H1 (cell line): ENCODE measurements around the gene COG3. TPM values are rescaled to one million over a fixed set of nuclear protein-coding genes. Genes with fewer than 3 reads are reported as not detected.

ENCODE experiments used
- BCL11A ChIP-seq, 2 experiments: IDR thresholded peaks; one replicate each; pipeline ENCODE4 v1.6.1; 2011; ENCODE audit warnings: low read depth in 2 of 2, low read length in 2 of 2, mild to moderate bottlenecking in 2 of 2
- CHD1 ChIP-seq: IDR thresholded peaks from 2 replicates; pipeline ENCODE4 v1.6.1; 2012; ENCODE audit warnings: low read depth, low read length, improper control_type of control experiment
- CTCF ChIP-seq, 3 experiments: IDR thresholded peaks; 1 replicate in 2 of 3; 2 replicates in 1 of 3; pipeline versions ENCODE4 v1.5.1 to v1.6.1; 2011; ENCODE audit warnings: low read length in 3 of 3, mild to moderate bottlenecking in 3 of 3, inconsistent platforms in 2 of 3, low read depth in 1 of 3, moderate library complexity in 1 of 3; ENCODE audit not compliant: insufficient read depth in 1 of 3; ENCODE audit errors: control extremely low read depth in 1 of 3
- EP300 ChIP-seq, 2 experiments: IDR thresholded peaks; 1 replicate in 1 of 2; 2 replicates in 1 of 2; pipeline ENCODE4 v1.6.1; 2011 to 2012; ENCODE audit warnings: low read depth in 2 of 2, low read length in 2 of 2, mild to moderate bottlenecking in 2 of 2, borderline replicate concordance in 1 of 2, inconsistent platforms in 1 of 2, moderate library complexity in 1 of 2
- POLR2AphosphoS5 ChIP-seq: IDR thresholded peaks from 2 replicates; pipeline ENCODE4 v1.6.1; 2011; ENCODE audit warnings: low read depth, low read length
- SIN3A ChIP-seq, 2 experiments: IDR thresholded peaks in 1 of 2; conservative IDR thresholded peaks in 1 of 2; 2 replicates each; pipeline ENCODE4 v1.6.1; 2011 to 2012; ENCODE audit warnings: low read length in 2 of 2, improper control_type of control experiment in 1 of 2, low read depth in 1 of 2, mild to moderate bottlenecking in 1 of 2
- SUZ12 ChIP-seq: fragments of 200-600 bp; sonication (generic); IDR thresholded peaks from 2 replicates; pipeline ENCODE4 v1.6.1; 2012; ENCODE audit warnings: mild to moderate bottlenecking, inconsistent platforms, low read length, moderate library complexity, mixed read lengths
- ZNF274 ChIP-seq: IDR thresholded peaks from 2 replicates; pipeline ENCODE4 v1.7.0; 2012; ENCODE audit warnings: low read length, borderline replicate concordance; ENCODE audit errors: extremely low read depth
- polyA plus RNA-seq, 7 experiments: library from polyadenylated mRNA; depleted of rRNA in 3 of 7; stranded (reverse) in 5 of 7; unstranded in 2 of 7; fragments of >200 nt in 5 of 7; fragments of 200-250 nt in 2 of 7; gene quantifications; 1 replicate in 5 of 7; 2 replicates in 1 of 7; 4 replicates in 1 of 7; pipeline versions ENCODE4 v1.2.1 to v1.2.3, GENCODE V29; 2011 to 2013; ENCODE audit warnings: missing spikeins in 2 of 7, mixed read lengths in 2 of 7
- total RNA-seq: library from RNA; stranded (reverse); fragmentation: NEBNext Ultra II Directional; extraction: Animal tissue kit (Norgen Biotek cat#: 25700); gene quantifications from 2 replicates; pipeline ENCODE4 v1.2.1, GENCODE V29; 2021
- TF ChIP-seq, protein P1 (sequence below): IDR thresholded peaks from 2 replicates; pipeline ENCODE4 v1.6.1; 2011; ENCODE audit warnings: low read depth, mild to moderate bottlenecking, low read length; ENCODE audit not compliant: insufficient read depth

The COG3 gene
- total and polyA plus RNA-seq, 2 of the 8 experiments (the other 6 are each of a cell fraction or from before 2014, with no cell fraction given) = 12.7 to 13.5 TPM

DNA sequence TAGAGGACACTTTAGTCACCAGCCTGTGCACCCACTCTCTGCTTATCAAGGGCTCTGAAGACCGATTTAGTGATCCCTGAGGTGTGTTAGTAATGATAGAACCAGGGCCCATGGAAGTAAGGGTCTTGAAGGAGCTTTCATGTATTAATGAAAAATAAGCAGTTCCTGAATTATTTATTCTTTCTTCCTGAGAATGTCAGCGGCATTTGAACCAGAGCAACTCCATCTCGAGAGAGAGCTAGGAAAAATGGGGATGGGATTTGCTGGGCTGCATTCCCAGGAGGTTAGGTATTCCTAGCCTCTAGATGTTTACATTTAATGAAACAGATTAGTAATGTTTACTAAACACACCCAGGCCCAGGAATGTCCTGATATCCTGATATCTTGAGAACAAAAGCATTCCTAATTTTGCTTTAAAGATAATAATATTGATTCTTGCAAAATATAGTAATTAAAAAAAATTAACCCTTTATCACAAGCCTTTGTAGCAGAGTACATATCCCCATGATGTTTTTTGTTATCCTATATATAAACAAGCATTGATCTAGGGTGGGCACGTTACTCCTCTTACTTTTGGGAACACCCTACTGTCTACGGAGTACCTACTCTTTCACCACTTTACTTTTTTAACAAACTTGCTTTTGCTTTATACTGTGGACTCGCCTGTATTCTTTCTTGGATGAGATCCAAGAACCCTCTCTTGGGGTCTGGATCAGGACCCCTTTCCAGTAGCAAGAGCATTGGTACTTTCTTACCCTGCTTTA lies 63.1 kb downstream of the COG3 start (continued):
- TF ChIP-seq EP300 (IDR thresholded peaks at IDR 0.05; ENCODE audit: borderline replicate concordance in 1 of 2, low read depth in 2 of 2, low read length in 2 of 2) (no peak), SIN3A (conservative IDR thresholded peaks at IDR 0.05 in 1 of 2, IDR thresholded peaks at IDR 0.05 in 1 of 2; ENCODE audit: low read depth in 1 of 2, low read length in 2 of 2) (no peak), SUZ12 (no peak), ZNF274 (no peak), BCL11A (IDR thresholded peaks at IDR 0.05; ENCODE audit: low read depth in 2 of 2, low read length in 2 of 2) (no peak), CTCF (IDR thresholded peaks at IDR 0.05; ENCODE audit: control extremely low read depth in 1 of 3, insufficient read depth in 1 of 3, low read depth in 1 of 3, low read length in 3 of 3) (no peak), POLR2AphosphoS5 (no peak), CHD1 (no peak)
- TF ChIP-seq, protein P1, sequence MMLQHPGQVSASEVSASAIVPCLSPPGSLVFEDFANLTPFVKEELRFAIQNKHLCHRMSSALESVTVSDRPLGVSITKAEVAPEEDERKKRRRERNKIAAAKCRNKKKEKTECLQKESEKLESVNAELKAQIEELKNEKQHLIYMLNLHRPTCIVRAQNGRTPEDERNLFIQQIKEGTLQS = no peak
- TF ChIP-seq, all 59 proteins: peak for 0
